ENCODE results near the gene JCHAIN. TPM values are rescaled to one million over a fixed set of nuclear protein-coding genes. Genes with fewer than 3 reads are reported as not detected.

The JCHAIN gene
- total RNA-seq, 6 experiments from 2014 or later, result 3.9 to 39.7 (median 9.3) TPM

DNA sequence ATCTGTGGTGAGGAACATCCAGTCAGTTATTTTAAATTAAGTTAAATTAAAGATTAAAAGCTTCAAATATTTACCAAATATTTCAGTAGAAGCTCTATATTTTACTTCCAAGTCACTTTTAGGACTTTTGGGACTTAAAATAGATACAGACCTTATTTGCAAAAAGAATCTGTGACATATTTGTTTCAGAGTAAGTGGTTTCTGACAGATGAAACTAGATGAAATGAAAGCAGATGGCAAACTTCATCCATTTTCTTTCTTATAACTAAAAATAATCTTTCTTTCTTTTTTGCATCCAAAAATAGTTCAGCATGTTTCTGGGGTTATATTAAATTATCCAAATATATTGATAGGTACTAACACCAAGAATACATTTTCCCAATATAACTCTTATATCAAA is 15.4 kb upstream of the JCHAIN start:
- TF ChIP-seq, protein P1, sequence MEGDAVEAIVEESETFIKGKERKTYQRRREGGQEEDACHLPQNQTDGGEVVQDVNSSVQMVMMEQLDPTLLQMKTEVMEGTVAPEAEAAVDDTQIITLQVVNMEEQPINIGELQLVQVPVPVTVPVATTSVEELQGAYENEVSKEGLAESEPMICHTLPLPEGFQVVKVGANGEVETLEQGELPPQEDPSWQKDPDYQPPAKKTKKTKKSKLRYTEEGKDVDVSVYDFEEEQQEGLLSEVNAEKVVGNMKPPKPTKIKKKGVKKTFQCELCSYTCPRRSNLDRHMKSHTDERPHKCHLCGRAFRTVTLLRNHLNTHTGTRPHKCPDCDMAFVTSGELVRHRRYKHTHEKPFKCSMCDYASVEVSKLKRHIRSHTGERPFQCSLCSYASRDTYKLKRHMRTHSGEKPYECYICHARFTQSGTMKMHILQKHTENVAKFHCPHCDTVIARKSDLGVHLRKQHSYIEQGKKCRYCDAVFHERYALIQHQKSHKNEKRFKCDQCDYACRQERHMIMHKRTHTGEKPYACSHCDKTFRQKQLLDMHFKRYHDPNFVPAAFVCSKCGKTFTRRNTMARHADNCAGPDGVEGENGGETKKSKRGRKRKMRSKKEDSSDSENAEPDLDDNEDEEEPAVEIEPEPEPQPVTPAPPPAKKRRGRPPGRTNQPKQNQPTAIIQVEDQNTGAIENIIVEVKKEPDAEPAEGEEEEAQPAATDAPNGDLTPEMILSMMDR (IDR thresholded peaks at IDR 0.05), result no peak
- TF ChIP-seq POLR2A (IDR thresholded peaks at IDR 0.05), result no peak
- Histone ChIP-seq H3K36me3 (no peaks in the 10 kb centered on the region), H3K9me3 (no peaks in the 10 kb centered on the region), H3K27me3 (no peaks in the 10 kb centered on the region), H3K4me3 (no peak overlapping the region), H3K4me1 (no peaks in the 10 kb centered on the region), H3K27ac (no peak overlapping the region)
- ATAC-seq (no peak), DNase-seq (no peak)
- intact Hi-C loops (cut with DNase I), result no loop called here

- intact Hi-C loops (cut with DNase I), result no loop called here
Observed at GRCh38 chr4:70680934-70681333, 14.6 kb upstream of the JCHAIN start.

DNA sequence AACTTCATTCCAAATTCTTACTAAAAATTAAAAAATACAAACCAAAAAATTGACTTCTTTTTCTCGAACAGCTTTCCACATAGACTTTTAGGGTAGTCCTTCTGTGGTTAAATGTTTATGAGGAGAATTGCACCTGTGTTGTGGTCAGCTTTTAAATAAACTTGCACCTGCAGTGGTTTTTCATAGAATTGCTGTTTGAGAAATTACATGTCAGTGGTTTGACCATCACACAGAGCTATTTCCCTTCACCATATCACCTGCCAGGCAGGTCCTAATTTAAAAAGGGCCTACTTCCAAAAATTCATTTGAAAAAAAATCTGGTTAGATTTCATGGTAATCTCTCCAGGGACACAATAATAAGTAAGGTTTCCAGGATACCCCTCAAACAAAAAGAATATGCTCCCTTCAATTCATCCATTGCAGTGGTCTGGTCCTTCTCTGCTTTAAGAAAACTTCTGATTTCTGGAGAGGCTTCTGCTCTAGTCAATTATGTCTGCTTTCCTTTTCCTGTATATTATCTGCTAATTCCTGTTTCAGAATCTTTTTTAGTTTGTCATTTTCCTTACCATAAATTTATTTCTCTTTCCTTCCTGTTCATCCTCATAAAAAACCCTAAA is 12.2 kb upstream of the JCHAIN start:
- WGBS (ENCODE audit: insufficient coverage, low coverage, low lambda C conversion rate, missing lambda C conversion rate), result 69% methylated on average over 1 of the region's 1 CpG
- TF ChIP-seq POLR2A (IDR thresholded peaks at IDR 0.05), result no peak
- TF ChIP-seq, protein P1 (IDR thresholded peaks at IDR 0.05), result no peak
- Histone ChIP-seq H3K27me3 (no peaks in the 10 kb centered on the region), H3K4me1 (no peaks in the 10 kb centered on the region), H3K9me3 (no peaks in the 10 kb centered on the region), H3K27ac (no peak overlapping the region), H3K36me3 (no peaks in the 10 kb centered on the region), H3K4me3 (no peak overlapping the region)
- intact Hi-C loops (cut with DNase I), result no loop called here
- ATAC-seq, result no peak
- DNase-seq, result no peak

More at GRCh38 chr4:70680934-70681333, 14.6 kb upstream of the JCHAIN start:
- Histone ChIP-seq H3K27me3 (no peaks in the 10 kb centered on the region), H3K9me3 (no peaks in the 10 kb centered on the region), H3K36me3 (no peaks in the 10 kb centered on the region), H3K4me1 (no peaks in the 10 kb centered on the region), H3K4me3 (no peak overlapping the region), H3K27ac (no peak overlapping the region)
- ATAC-seq, result no peak
- DNase-seq, result no peak
- TF ChIP-seq POLR2A (IDR thresholded peaks at IDR 0.05), result no peak
- TF ChIP-seq, protein P1 (IDR thresholded peaks at IDR 0.05), result no peak

DNA sequence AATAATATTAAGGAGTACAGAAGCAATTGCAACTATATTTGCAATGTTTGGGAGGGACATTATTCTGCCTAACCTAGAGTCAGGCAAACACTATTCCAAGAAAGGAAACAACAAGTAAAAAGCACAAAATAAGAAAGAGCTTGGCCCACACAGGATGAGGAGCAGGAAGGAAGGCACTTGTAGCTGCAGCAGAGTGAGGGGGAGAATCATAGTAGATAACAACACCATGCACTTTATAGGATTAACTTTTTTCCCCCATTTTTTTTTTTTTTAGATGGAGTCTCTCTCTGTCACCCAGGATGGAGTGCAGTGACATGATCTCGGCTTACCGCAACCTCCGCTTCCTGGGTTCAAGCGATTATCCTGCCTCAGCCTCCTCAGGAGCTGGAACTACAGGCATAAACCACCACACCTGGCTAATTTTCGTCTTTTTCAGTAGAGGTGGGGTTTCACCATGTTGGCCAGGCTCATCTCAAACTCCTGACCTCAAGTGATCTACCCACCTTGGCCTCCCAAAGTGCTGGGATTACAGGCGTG is 10.3 kb upstream of the JCHAIN start:
- Histone ChIP-seq H3K36me3 (no peaks in the 10 kb centered on the region), H3K9me3 (no peaks in the 10 kb centered on the region), H3K27ac (no peak overlapping the region), H3K27me3 (no peaks in the 10 kb centered on the region), H3K4me3 (no peak overlapping the region), H3K4me1 (no peaks in the 10 kb centered on the region)
- TF ChIP-seq POLR2A (IDR thresholded peaks at IDR 0.05), result no peak
- TF ChIP-seq, protein P1 (IDR thresholded peaks at IDR 0.05), result no peak
- intact Hi-C loops (cut with DNase I), result no loop called here
- ATAC-seq (no peak), DNase-seq (no peak)
- 89% methylated on average over 5 of the region's 6 CpGs for WGBS (ENCODE audit: insufficient coverage, low coverage, low lambda C conversion rate, missing lambda C conversion rate)

DNA sequence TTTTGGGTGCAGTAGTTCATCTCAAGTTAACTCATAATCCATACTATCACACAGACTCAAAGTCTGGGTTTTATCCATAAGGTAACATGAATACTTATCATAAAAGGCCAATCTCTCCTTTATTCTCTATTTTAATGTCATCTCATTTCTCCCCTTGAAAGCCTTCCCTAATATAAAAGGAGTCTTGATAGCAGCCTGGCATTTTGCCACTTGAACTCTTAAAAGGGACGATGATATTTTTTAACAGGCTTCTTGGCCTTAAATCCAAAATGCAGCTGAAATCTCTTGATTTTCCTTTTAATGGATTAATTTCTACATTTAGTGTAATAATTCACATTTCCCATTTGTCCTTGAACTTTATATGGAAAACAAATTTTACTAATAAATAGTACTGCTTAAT is 8.4 kb upstream of the JCHAIN start:
- Histone ChIP-seq H3K4me1 (no peaks in the 10 kb centered on the region), H3K4me3 (no peak overlapping the region), H3K27ac (no peak overlapping the region), H3K27me3 (no peaks in the 10 kb centered on the region), H3K9me3 (no peaks in the 10 kb centered on the region), H3K36me3 (no peaks in the 10 kb centered on the region)
- 53% methylated on average over 1 of the region's 1 CpG for WGBS (ENCODE audit: insufficient coverage, low coverage, low lambda C conversion rate, missing lambda C conversion rate)
- DNase-seq (no peak), ATAC-seq (no peak)
- intact Hi-C loops (cut with DNase I), result no loop called here
- no peak for TF ChIP-seq POLR2A (IDR thresholded peaks at IDR 0.05)
- TF ChIP-seq, protein P1 (IDR thresholded peaks at IDR 0.05), result no peak

Measured in right lobe of liver (tissue), 6 donors.